Fibroblast of upper back skin (primary cell): ENCODE data around the gene PRR11.
"Not testable (repeated sequence)": the region's sequence is repeated elsewhere in the genome, so short reads cannot be mapped to it uniquely, and the experiment has no call there.

Experiments
- DNase-seq: peaks from one replicate; pipeline ENCODE4 v3.0.0-alpha.2; 2013

The PRR11 gene

GRCh38 chr17:59155439-59156177, at the start of gene PRR11:
TSS of gene PRR11 (plus strand) at chr17:59155746. CDS start at chr17:59169753, 14,007 bp downstream.
- DNase-seq: peak; percentile 100

GRCh38 chr17:59105852-59106462, 49.6 kb upstream of the PRR11 start:
- DNase-seq: peak; percentile 9

DNA sequence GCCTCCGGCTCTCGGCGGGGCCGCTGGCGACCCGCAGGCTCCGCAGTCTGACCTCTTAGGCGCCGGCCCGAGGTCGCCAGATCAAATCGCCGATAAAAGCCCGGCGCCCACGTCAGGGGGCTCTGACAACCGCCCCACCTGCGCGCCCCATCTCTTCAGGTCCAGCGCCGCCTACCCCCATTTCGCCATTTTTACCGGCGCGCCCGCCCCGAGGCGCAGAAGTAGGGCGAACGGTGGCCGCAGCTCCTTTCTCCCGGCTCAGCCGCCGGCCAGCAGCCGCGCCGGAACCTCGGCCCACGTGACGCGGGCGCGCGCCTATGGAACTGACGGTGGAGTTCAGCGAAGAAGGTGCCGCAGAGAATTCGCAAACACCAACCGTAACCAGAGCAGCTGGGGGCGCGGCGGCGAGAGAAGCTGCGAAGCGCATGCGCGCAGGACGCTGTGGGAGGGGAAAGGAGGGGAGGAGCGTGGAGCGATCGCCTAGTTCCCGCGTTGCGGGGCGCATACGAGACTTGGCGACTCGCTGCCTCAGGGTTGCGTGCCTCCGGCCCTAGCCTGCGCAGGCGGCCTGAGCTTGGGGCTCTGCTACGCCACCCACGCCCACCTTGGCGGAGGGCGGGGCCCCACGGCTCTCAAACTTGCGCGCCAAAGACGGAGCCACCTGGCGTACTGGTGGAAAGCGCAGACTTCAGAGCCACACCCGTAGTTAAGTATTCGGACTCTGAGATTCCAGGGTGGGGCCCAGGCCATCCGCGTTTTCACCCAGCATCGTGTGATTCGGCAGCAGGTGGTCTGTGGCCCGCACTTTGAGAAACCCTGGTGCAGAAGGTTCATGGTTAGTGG, 48.9 kb upstream of the PRR11 start, which contains the start of gene TRIM37:
Gene TRIM37, minus strand, starts transcription at position 418 of the 843 bp plus-strand sequence. CDS start 419 bp downstream, outside the sequence.
- DNase-seq: peak; percentile 98

- no peak for DNase-seq
Measured at GRCh38 chr17:59107306-59107670, 48.3 kb upstream of the PRR11 start.

DNA sequence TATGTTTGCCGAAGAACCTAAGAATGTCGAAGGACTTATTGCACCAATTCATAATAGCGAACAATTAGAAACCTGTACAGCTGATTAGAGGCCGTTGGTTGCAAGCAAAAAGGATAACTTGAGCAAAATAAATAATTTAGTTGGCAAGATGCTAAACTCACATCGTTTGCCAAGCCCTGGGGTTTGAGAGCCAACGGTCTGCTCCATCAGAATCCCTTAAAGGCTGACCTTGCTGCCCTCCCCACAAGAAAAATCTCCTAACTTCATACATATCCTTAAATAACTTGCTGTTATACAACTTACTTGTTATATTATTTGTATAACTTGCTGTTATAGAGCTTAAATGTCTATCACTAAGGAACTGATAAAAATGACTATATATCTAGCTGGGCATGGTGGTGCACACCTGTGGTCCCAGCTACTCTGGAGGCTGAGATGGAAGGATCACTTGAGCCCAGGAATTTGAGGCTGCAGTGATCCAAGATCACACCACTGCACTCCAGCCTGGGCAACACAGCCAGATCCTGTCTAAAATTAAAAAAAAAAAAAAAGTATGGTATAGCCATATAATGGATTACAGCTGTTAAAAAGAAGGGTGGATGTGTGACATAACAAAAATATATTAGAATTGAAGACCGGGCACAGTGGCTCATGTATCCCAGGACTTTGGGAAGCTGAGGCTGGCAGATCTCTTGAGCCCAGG, 47.0 kb upstream of the PRR11 start:
- DNase-seq: no peak

GRCh38 chr17:59110973-59111372, 44.6 kb upstream of the PRR11 start:
- DNase-seq: no peak

GRCh38 chr17:59111539-59111938, 44.0 kb upstream of the PRR11 start:
- no peak for DNase-seq

DNA sequence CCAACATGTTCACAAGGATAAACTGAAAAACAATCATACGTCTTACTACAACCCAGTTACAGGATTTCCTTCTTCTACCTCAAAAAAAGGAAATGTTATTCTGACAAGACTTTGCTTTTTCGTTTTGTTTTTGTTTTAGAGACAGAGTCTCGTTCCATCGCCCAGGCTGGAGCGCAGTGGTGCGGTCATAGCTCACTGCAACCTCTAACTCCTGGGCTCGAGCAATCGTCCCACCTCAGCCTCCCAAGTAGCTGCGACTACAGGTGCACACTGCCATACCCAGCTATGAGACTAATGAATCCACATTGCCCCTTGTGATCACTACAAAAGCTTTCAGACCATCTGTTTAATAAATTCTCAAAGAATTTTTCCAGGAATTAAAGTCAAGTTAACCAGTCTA, 40.1 kb upstream of the PRR11 start:
- no peak for DNase-seq

DNA sequence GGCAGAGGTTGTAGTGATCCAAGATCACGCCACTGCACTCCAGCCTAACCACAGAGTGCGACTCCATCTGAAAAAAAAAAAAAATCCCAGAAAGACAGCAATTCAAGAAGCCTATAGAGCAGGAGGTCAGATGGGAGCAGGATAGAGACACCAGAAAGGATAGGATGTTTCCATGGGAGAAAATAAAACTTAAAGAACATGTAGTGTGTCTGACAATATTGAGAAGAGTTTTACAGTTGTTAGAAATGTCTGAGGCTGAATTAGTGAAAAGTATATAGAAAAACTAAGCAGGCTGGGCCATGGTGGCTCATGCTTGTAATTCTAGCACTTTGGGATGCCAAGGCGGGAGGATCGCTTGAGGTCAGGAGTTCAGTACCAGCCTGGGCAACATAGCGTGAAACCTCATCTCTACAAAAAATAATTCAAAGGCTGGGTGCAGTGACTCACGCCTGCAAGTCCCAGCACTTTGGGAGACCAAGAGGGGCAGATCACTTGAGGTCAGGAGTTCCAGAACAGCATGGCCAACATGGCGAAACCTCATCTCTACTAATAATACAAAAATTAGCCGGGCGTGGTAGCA, 33.6 kb upstream of the PRR11 start:
- no peak for DNase-seq

GRCh38 chr17:59124665-59125064, 30.9 kb upstream of the PRR11 start:
- no peak for DNase-seq

GRCh38 chr17:59126809-59127417, 28.6 kb upstream of the PRR11 start:
- DNase-seq: no peak

DNA sequence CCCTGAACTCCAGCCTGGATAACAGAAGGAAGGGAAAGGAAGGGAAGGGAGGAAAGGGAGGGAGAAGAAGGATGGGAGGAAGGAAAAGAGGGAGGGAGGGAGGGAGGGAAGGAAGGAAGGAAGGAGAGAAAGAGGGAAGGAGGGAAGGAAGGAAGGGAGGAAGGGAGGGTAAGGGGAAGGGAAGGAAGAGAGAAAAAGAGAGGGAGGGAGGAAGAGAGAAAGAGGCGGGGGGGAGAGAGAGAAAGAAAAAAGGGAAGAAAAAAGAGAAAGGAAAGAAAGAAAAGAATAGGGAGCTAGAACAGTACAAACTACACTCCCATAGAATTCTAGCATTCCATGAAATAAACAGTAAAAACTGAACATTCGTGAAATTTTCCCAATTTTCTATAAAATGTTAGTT, 25.7 kb upstream of the PRR11 start:
- no peak for DNase-seq

- DNase-seq: no peak
Measured at GRCh38 chr17:59131131-59131530, 24.4 kb upstream of the PRR11 start.

- not testable (repeated sequence) for DNase-seq
Measured at GRCh38 chr17:59138339-59138738, 17.2 kb upstream of the PRR11 start.

- DNase-seq: no peak
Measured at GRCh38 chr17:59139939-59140338, 15.6 kb upstream of the PRR11 start.

- DNase-seq: no peak
Measured at GRCh38 chr17:59141860-59142259, 13.7 kb upstream of the PRR11 start.

- DNase-seq: no peak
Measured at GRCh38 chr17:59145571-59146096, 9.9 kb upstream of the PRR11 start.

GRCh38 chr17:59149051-59149450, 6.5 kb upstream of the PRR11 start:
- peak; percentile 63 for DNase-seq

DNA sequence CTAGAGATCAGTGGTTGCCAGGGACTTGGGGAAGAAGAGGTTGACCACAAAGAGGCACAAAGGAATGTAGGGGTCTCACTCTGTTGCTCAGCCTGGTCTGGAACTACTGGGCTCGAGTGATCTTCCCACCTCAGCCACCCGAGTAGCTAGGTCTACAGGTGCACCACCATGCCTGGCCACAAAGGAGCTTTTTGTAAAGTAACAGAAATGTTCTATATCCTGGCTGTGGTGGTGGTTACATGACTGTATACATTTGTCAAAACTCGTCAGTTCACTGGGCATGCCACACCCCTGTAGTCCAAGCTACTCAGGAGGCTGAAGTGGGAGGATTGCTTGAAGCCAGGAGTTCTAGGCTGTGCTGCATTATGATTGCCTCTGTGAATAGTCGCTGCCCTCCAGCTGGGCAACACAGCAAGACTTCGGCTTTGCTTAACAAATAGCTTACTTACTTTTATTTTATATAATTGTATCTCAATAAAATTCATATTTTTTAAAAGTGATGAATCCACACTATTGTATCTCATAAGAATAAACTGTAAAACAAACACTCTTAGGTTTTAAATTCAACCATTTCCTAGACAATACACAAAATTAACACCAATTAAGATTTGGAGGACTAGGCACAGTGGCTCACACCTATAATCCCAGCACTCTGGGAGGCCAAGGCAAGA, 5.6 kb upstream of the PRR11 start:
- no peak for DNase-seq

DNA sequence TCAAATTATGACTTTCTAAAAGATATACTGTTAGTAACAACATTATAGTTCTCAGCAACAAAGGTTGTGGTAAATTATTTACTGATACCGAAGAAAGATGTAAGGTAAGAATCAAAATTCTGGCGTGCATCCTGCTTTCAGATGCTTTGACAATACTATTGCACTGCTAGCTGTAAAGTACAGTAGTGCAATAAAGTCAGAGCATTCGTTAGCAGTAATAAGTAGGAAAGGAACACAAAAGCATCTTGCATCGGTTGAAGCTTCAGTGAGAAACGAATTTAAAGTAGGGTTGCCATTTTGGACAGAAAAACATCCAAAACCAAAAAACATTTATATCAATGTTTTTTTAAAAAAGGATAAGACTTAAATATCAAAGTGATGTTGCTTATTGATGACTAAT, 4.5 kb upstream of the PRR11 start:
- DNase-seq: no peak

- no peak for DNase-seq
Measured at GRCh38 chr17:59151591-59151990, 4.0 kb upstream of the PRR11 start.
